ENCODE measurements around the gene MAPKBP1.
"Not testable (repeated sequence)": the region's sequence is repeated elsewhere in the genome, so short reads cannot be mapped to it uniquely, and the experiment has no call there.

Gene MAPKBP1

GRCh38 chr15:41829959-41830646 is 55.8 kb downstream of the MAPKBP1 start:
- no peak for DNase-seq

- not testable (repeated sequence) for DNase-seq
These were observed 57.0 kb downstream of the MAPKBP1 start for GRCh38 chr15:41831291-41831690.

GRCh38 chr15:41832208-41832607 is 57.9 kb downstream of the MAPKBP1 start:
- DNase-seq: no peak

GRCh38 chr15:41832875-41833274 is 58.6 kb downstream of the MAPKBP1 start:
- peak; percentile 5 for DNase-seq

GRCh38 chr15:41834096-41834495 is 59.8 kb downstream of the MAPKBP1 start:
- peak; percentile 73 for DNase-seq

- no peak for DNase-seq
These were observed 61.8 kb downstream of the MAPKBP1 start for GRCh38 chr15:41836073-41836472.

- DNase-seq: no peak
These were observed 62.6 kb downstream of the MAPKBP1 start for GRCh38 chr15:41836713-41837454.

- no peak for DNase-seq
These were observed 64.2 kb downstream of the MAPKBP1 start, which contains the start of gene PLA2G4B for GRCh38 chr15:41838400-41838897. Gene PLA2G4B, plus strand, starts transcription at chr15:41838847. Its CDS starts 67 bp downstream, at chr15:41838914.

GRCh38 chr15:41839781-41840491 is 65.7 kb downstream of the MAPKBP1 start:
- no peak for DNase-seq

GRCh38 chr15:41840673-41841072 is 66.4 kb downstream of the MAPKBP1 start:
- DNase-seq: no peak

GRCh38 chr15:41841131-41841530 is 66.8 kb downstream of the MAPKBP1 start:
- no peak for DNase-seq

GRCh38 chr15:41842229-41842628 is 67.9 kb downstream of the MAPKBP1 start:
- no peak for DNase-seq

- DNase-seq: no peak
These were observed 69.3 kb downstream of the MAPKBP1 start for GRCh38 chr15:41843571-41843970.

- no peak for DNase-seq
These were observed 70.5 kb downstream of the MAPKBP1 start for GRCh38 chr15:41844814-41845213.

- DNase-seq: no peak
These were observed 72.9 kb downstream of the MAPKBP1 start for GRCh38 chr15:41847206-41847605.

GRCh38 chr15:41847981-41848380 is 73.7 kb downstream of the MAPKBP1 start:
- DNase-seq: no peak

- no peak for DNase-seq
These were observed 74.3 kb downstream of the MAPKBP1 start for GRCh38 chr15:41848631-41849030.

GRCh38 chr15:41849204-41849603 is 74.9 kb downstream of the MAPKBP1 start:
- no peak for DNase-seq

GRCh38 chr15:41849861-41850260 is 75.6 kb downstream of the MAPKBP1 start:
- no peak for DNase-seq

- no peak for DNase-seq
These were observed 76.3 kb downstream of the MAPKBP1 start for GRCh38 chr15:41850482-41851166.

- no peak for DNase-seq
These were observed 76.9 kb downstream of the MAPKBP1 start for GRCh38 chr15:41851167-41851523.

- no peak for DNase-seq
These were observed 77.6 kb downstream of the MAPKBP1 start for GRCh38 chr15:41851755-41852370.

Data from suppressor macrophage treated with lipopolysaccharide for 4 hours (primary cell).